ENCODE results near the gene TAS2R60. TPM values are rescaled to one million over a fixed set of nuclear protein-coding genes. Genes with fewer than 3 reads are reported as not detected.
"Not testable (repeated sequence)": the region's sequence is repeated elsewhere in the genome, so short reads cannot be mapped to it uniquely, and the experiment has no call there.

TAS2R60 gene
- total RNA-seq, 2 experiments from 2014 or later = not detected

- POLR2A ChIA-PET = no interaction called here
- CTCF ChIA-PET = interaction anchor here (1.3 kb wide), 1 partner anchor 269 kb away, joined by 3 read pairs; no protein-coding TSS in a partner anchor
- DNase-seq (no peak), ATAC-seq (no peak)
- H3K27ac Mint-ChIP-seq = no peak overlapping the region
- intact Hi-C loops (cut with DNase I, micrococcal nuclease) = no loop called here
- H3K27me3 Mint-ChIP-seq = no peaks in the 10 kb centered on the region
- no peaks in the 10 kb centered on the region for H3K9me3 Mint-ChIP-seq (ENCODE audit: low read depth)
- H3K4me1 Mint-ChIP-seq = peaks cover 22% of the 10 kb centered on the region
- peaks cover 4% of the 10 kb centered on the region for H3K36me3 Mint-ChIP-seq (ENCODE audit: low read depth)
- H3K4me3 Mint-ChIP-seq = no peak overlapping the region
These were observed 40.9 kb downstream of the TAS2R60 start for GRCh38 chr7:143484119-143484518.

GRCh38 chr7:143485094-143485493 lies 41.8 kb downstream of the TAS2R60 start:
- DNase-seq (no peak), ATAC-seq (no peak)
- intact Hi-C loops (cut with DNase I, micrococcal nuclease) = no loop called here
- ChIA-PET POLR2A (no interaction called here), CTCF (no interaction called here)
- no peak overlapping the region for H3K27ac Mint-ChIP-seq
- no peaks in the 10 kb centered on the region for H3K9me3 Mint-ChIP-seq (ENCODE audit: low read depth)
- no peak overlapping the region for H3K4me3 Mint-ChIP-seq
- H3K27me3 Mint-ChIP-seq = no peaks in the 10 kb centered on the region
- peaks cover 20% of the 10 kb centered on the region for H3K4me1 Mint-ChIP-seq
- peaks cover 5% of the 10 kb centered on the region for H3K36me3 Mint-ChIP-seq (ENCODE audit: low read depth)

- POLR2A ChIA-PET = no interaction called here
- no peak overlapping the region for H3K4me3 Mint-ChIP-seq
These were observed 42.2 kb downstream of the TAS2R60 start for GRCh38 chr7:143485500-143485899.

DNA sequence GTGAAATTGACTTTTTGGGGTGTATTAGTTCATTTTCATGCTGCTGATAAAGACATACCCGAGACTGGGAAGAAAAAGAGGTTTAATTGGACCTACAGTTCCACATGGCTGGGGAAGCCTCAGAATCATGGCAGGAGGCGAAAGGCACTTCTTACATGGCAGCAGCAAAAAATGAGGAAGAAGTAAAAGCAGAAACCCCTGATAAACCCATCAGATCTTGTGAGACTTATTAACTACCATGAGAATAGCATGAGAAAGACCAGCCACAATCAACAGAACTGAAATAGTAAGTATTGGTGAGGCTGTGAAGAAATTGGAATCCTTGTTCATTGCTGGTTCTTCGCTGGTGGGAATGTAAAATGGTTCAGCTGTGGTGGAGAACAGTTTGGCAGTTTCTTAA lies 43.0 kb downstream of the TAS2R60 start:
- H3K4me3 Mint-ChIP-seq; ATAC-seq; H3K27me3 Mint-ChIP-seq; DNase-seq; H3K36me3 Mint-ChIP-seq (ENCODE audit: low read depth); H3K9me3 Mint-ChIP-seq (ENCODE audit: low read depth); intact Hi-C loops (cut with DNase I, micrococcal nuclease); POLR2A ChIA-PET; H3K27ac Mint-ChIP-seq; CTCF ChIA-PET; H3K4me1 Mint-ChIP-seq: not testable (repeated sequence)

More at GRCh38 chr7:143485500-143485899, 42.2 kb downstream of the TAS2R60 start:
- no peak for ATAC-seq
- intact Hi-C loops (cut with DNase I, micrococcal nuclease) = no loop called here
- Mint-ChIP-seq H3K27me3 (no peaks in the 10 kb centered on the region), H3K36me3 (ENCODE audit: low read depth) (peaks cover 5% of the 10 kb centered on the region), H3K27ac (no peak overlapping the region), H3K4me1 (peaks cover 17% of the 10 kb centered on the region), H3K9me3 (ENCODE audit: low read depth) (no peaks in the 10 kb centered on the region)
- DNase-seq = no peak
- CTCF ChIA-PET = no interaction called here

DNA sequence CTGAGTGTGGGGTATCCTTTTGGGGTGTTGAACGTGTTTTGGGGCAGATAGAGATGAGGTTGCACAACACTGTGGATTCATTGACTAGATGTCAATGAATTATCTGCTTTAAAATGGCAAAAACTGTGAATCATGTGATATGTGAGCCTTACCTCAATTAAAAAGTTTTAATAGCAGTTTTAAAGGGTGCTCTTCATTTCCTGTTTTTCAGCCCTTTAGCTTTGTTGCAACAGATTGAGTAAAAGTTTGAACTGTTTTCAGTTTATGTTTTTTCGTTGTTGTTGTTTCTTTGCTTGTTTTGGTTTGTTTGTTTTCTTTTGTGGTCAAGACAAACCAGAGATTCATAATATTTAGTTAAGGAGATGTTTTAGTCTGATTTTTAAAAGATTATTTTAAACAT lies 43.8 kb downstream of the TAS2R60 start:
- no peaks in the 10 kb centered on the region for H3K27me3 Mint-ChIP-seq
- no peak overlapping the region for H3K27ac Mint-ChIP-seq
- DNase-seq = no peak
- CTCF ChIA-PET = interaction anchor here (1.3 kb wide), 1 partner anchor 9 kb away, joined by 3 read pairs; no protein-coding TSS in a partner anchor
- ATAC-seq = no peak
- peaks cover 5% of the 10 kb centered on the region for H3K36me3 Mint-ChIP-seq (ENCODE audit: low read depth)
- POLR2A ChIA-PET = no interaction called here
- intact Hi-C loops (cut with DNase I, micrococcal nuclease) = no loop called here
- no peak overlapping the region for H3K4me3 Mint-ChIP-seq
- peaks cover 5% of the 10 kb centered on the region for H3K4me1 Mint-ChIP-seq
- H3K9me3 Mint-ChIP-seq (ENCODE audit: low read depth) = no peaks in the 10 kb centered on the region

DNA sequence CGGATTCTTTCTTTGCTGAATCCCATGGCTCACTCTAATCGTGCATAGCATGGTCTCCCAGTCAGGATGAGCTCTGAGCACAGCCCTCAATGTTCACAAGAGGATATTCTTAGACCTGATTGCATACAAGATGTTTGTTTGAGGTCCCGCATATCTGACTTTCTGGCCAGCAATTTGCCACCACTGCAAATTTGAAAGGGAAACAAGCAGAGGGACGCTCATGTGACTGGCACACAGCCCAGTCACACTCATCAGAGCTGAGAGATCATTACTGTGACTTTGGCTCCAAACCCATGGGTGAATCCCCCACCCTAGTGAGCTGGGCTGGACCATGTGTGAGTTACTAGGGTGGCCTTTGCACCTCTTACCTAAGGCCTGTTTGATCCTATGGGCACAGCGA lies 44.3 kb downstream of the TAS2R60 start:
- POLR2A ChIA-PET = no interaction called here
- intact Hi-C loops (cut with DNase I, micrococcal nuclease) = no loop called here
- CTCF ChIA-PET = interaction anchor here (0.6 to 1.3 kb wide), 3 partner anchors 9 to 902 kb away, joined by 3 to 4 read pairs (median 3); no protein-coding TSS in a partner anchor
- Mint-ChIP-seq H3K4me3 (no peak overlapping the region), H3K36me3 (ENCODE audit: low read depth) (peaks cover 5% of the 10 kb centered on the region), H3K4me1 (peaks cover 9% of the 10 kb centered on the region), H3K9me3 (ENCODE audit: low read depth) (no peaks in the 10 kb centered on the region), H3K27ac (no peak overlapping the region), H3K27me3 (no peaks in the 10 kb centered on the region)
- ATAC-seq (peak; percentile 21), DNase-seq (peak; percentile 17)

GRCh38 chr7:143490717-143491306 lies 47.6 kb downstream of the TAS2R60 start:
- peak; percentile 33 for DNase-seq
- POLR2A ChIA-PET = no interaction called here
- Mint-ChIP-seq H3K4me1 (peaks cover 27% of the 10 kb centered on the region), H3K27me3 (no peaks in the 10 kb centered on the region), H3K4me3 (no peak overlapping the region), H3K27ac (no peak overlapping the region), H3K9me3 (ENCODE audit: low read depth) (no peaks in the 10 kb centered on the region), H3K36me3 (ENCODE audit: low read depth) (peaks cover 7% of the 10 kb centered on the region)
- no peak for ATAC-seq
- intact Hi-C loops (cut with DNase I, micrococcal nuclease) = loop anchor here in 1 of 2 experiments (5.0 kb wide), 1 partner anchor 249 kb away; no protein-coding TSS in a partner anchor
- CTCF ChIA-PET = interaction anchor here (1.2 to 3.7 kb wide), 2 partner anchors 10 to 637 kb away, joined by 3 to 15 read pairs; no protein-coding TSS in a partner anchor

GRCh38 chr7:143492043-143492471 lies 48.8 kb downstream of the TAS2R60 start:
- H3K36me3 Mint-ChIP-seq (ENCODE audit: low read depth) = peaks cover 8% of the 10 kb centered on the region
- H3K4me3 Mint-ChIP-seq = no peak overlapping the region
- no peaks in the 10 kb centered on the region for H3K27me3 Mint-ChIP-seq
- ChIA-PET POLR2A (no interaction called here), CTCF (interaction anchor here (0.6 to 3.7 kb wide), 4 partner anchors 11 to 252 kb away, joined by 3 to 15 read pairs (median 4); no protein-coding TSS in a partner anchor)
- peaks cover 27% of the 10 kb centered on the region for H3K4me1 Mint-ChIP-seq
- DNase-seq (no peak), ATAC-seq (peak; percentile 73)
- H3K9me3 Mint-ChIP-seq (ENCODE audit: low read depth) = no peaks in the 10 kb centered on the region
- peak overlapping the region; percentile 67 for H3K27ac Mint-ChIP-seq
- intact Hi-C loops (cut with DNase I, micrococcal nuclease) = loop anchor here in 1 of 2 experiments (5.0 kb wide), 1 partner anchor 250 kb away; no protein-coding TSS in a partner anchor

DNA sequence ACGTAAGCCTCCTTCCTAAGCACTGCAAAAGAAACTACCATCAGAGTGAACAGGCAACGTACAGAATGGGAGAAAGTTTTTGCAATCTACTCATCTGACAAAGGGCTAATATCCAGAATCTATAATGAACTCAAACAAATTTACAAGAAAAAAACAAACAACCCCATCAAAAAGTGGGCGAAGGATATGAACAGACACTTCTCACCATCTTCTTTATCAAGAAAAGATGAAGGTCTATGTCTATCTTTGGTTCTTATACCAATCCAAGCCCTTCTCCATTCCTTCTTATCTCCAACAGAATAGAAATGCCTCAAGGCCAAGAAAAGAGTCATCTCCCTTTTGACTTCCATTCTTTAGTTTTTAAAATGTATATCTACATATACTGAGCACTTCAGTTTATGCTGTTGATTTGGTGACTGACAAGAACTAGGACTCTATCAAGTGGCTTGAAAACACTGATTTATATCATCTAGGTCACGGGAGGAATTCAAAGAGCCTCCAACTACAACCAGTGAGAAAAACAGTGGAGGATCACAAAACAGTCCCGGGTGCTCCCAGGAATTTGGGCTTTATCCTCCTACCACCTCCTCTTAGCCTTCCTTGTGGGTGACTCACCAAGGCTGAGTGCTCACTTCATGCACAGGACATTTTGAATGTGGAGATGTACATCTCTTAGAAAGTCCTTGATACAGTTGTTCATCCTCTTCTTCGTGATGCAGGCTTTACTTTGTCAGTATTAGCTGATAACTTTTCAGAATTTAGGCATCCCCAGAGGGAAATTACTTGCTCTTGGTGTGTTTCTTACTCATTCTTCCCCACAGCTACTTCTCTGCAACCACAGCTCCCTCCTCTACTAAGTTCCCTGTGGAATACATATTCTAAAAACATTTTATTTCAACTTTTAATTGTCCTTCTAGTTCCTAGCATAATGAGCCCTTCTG lies 49.8 kb downstream of the TAS2R60 start:
- ChIA-PET CTCF (interaction anchor here (1.6 to 3.7 kb wide), 2 partner anchors 12 kb away, joined by 4 to 15 read pairs; no protein-coding TSS in a partner anchor), POLR2A (no interaction called here)
- H3K4me3 Mint-ChIP-seq = no peak overlapping the region
- peaks cover 8% of the 10 kb centered on the region for H3K36me3 Mint-ChIP-seq (ENCODE audit: low read depth)
- no peaks in the 10 kb centered on the region for H3K9me3 Mint-ChIP-seq (ENCODE audit: low read depth)
- H3K4me1 Mint-ChIP-seq = peaks cover 27% of the 10 kb centered on the region
- H3K27me3 Mint-ChIP-seq = no peaks in the 10 kb centered on the region
- no peak for DNase-seq
- peak overlapping the region; percentile 67 for H3K27ac Mint-ChIP-seq
- intact Hi-C loops (cut with DNase I, micrococcal nuclease) = loop anchor here in 1 of 2 experiments (5.0 kb wide), 1 partner anchor 251 kb away; no protein-coding TSS in a partner anchor
- ATAC-seq = peak; percentile 4

- Mint-ChIP-seq H3K27me3 (no peaks in the 10 kb centered on the region), H3K9me3 (ENCODE audit: low read depth) (no peaks in the 10 kb centered on the region), H3K4me3 (no peak overlapping the region), H3K27ac (peak overlapping the region; percentile 59), H3K4me1 (peaks cover 27% of the 10 kb centered on the region), H3K36me3 (ENCODE audit: low read depth) (peaks cover 8% of the 10 kb centered on the region)
- intact Hi-C loops (cut with DNase I, micrococcal nuclease) = loop anchor here in 1 of 2 experiments (5.0 kb wide), 1 partner anchor 251 kb away; no protein-coding TSS in a partner anchor
- ATAC-seq (peak; percentile 74), DNase-seq (peak; percentile 16)
- POLR2A ChIA-PET = no interaction called here
- CTCF ChIA-PET = no interaction called here
These were observed 50.5 kb downstream of the TAS2R60 start for GRCh38 chr7:143493751-143494150.

Measured in activated CD4-positive, alpha-beta T cell treated with anti-CD3 and anti-CD28 coated beads for 36 hours (primary cell).